NCI-H748 treated with DMSO at 0.1 percent for 48 hours (cell line): ENCODE results near the gene NEK1.
"Not testable (repeated sequence)": the region's sequence is repeated elsewhere in the genome, so short reads cannot be mapped to it uniquely, and the experiment has no call there.

ENCODE experiments used
- DNase-seq: peaks from one replicate; lab custom pipeline; 2025; lab: John Stamatoyannopoulos, UW

The NEK1 gene

GRCh38 chr4:169594560-169595195 is 17.7 kb downstream of the NEK1 start:
- DNase-seq = no peak

GRCh38 chr4:169593050-169593560 is 19.3 kb downstream of the NEK1 start:
- DNase-seq = no peak

GRCh38 chr4:169583563-169583962 is 28.8 kb downstream of the NEK1 start:
- DNase-seq = no peak

- DNase-seq = no peak
Observed at GRCh38 chr4:169582706-169583105, 29.7 kb downstream of the NEK1 start.

GRCh38 chr4:169582203-169582602 is 30.2 kb downstream of the NEK1 start:
- no peak for DNase-seq

GRCh38 chr4:169573889-169574288 is 38.5 kb downstream of the NEK1 start:
- no peak for DNase-seq

- no peak for DNase-seq
Observed at GRCh38 chr4:169571435-169571834, 40.9 kb downstream of the NEK1 start.

GRCh38 chr4:169571012-169571411 is 41.4 kb downstream of the NEK1 start:
- DNase-seq = not testable (repeated sequence)

- DNase-seq = not testable (repeated sequence)
Observed at GRCh38 chr4:169570266-169570665, 42.1 kb downstream of the NEK1 start.

- DNase-seq = not testable (repeated sequence)
Observed at GRCh38 chr4:169569188-169569587, 43.2 kb downstream of the NEK1 start.

GRCh38 chr4:169567916-169568315 is 44.5 kb downstream of the NEK1 start:
- DNase-seq = no peak

GRCh38 chr4:169566021-169566818 is 46.2 kb downstream of the NEK1 start:
- DNase-seq = no peak

GRCh38 chr4:169565606-169566005 is 46.8 kb downstream of the NEK1 start:
- no peak for DNase-seq

GRCh38 chr4:169557061-169557636 is 55.2 kb downstream of the NEK1 start:
- DNase-seq = no peak

GRCh38 chr4:169546548-169546947 is 65.8 kb downstream of the NEK1 start:
- not testable (repeated sequence) for DNase-seq

- DNase-seq = no peak
Observed at GRCh38 chr4:169540774-169541173, 71.6 kb downstream of the NEK1 start.

- DNase-seq = no peak
Observed at GRCh38 chr4:169530048-169530447, 82.3 kb downstream of the NEK1 start.

- no peak for DNase-seq
Observed at GRCh38 chr4:169523796-169524195, 88.6 kb downstream of the NEK1 start.

- no peak for DNase-seq
Observed at GRCh38 chr4:169510617-169511016, 101.8 kb downstream of the NEK1 start.

GRCh38 chr4:169506903-169507302 is 105.5 kb downstream of the NEK1 start:
- no peak for DNase-seq

- not testable (repeated sequence) for DNase-seq
Observed at GRCh38 chr4:169499907-169500306, 112.5 kb downstream of the NEK1 start.

GRCh38 chr4:169494234-169494633 is 118.1 kb downstream of the NEK1 start:
- not testable (repeated sequence) for DNase-seq

- DNase-seq = no peak
Observed at GRCh38 chr4:169493164-169493524, 119.2 kb downstream of the NEK1 start.
